Measurements from ENCODE around the gene ILK.

ILK gene

GRCh38 chr11:6630632-6631291, 27.2 kb downstream of the ILK start:
- in situ Hi-C loops (cut with HindIII; ENCODE audit: low sequenced_read_pairs): no loop called here
- DNase-seq (ENCODE audit: low read depth): no peak
- TF ChIP-seq CTCF (IDR thresholded peaks at IDR 0.05; ENCODE audit: low read depth, low read length, missing control alignments): no peak
- no peak overlapping the region for H3K4me3 ChIP-seq (ENCODE audit: low read depth, low read length)

GRCh38 chr11:6631361-6631890, 27.9 kb downstream of the ILK start:
- TF ChIP-seq CTCF (IDR thresholded peaks at IDR 0.05; ENCODE audit: low read depth, low read length, missing control alignments): no peak
- no peak overlapping the region for H3K4me3 ChIP-seq (ENCODE audit: low read depth, low read length)
- DNase-seq (ENCODE audit: low read depth): no peak
- in situ Hi-C loops (cut with HindIII; ENCODE audit: low sequenced_read_pairs): no loop called here

- in situ Hi-C loops (cut with HindIII; ENCODE audit: low sequenced_read_pairs): no loop called here
- H3K4me3 ChIP-seq (ENCODE audit: low read depth, low read length): no peak overlapping the region
- no peak for DNase-seq (ENCODE audit: low read depth)
- no peak for TF ChIP-seq CTCF (IDR thresholded peaks at IDR 0.05; ENCODE audit: low read depth, low read length, missing control alignments)
These were observed 28.8 kb downstream of the ILK start for GRCh38 chr11:6632116-6633073.

- TF ChIP-seq CTCF (IDR thresholded peaks at IDR 0.05; ENCODE audit: low read depth, low read length, missing control alignments): no peak
- no peak for DNase-seq (ENCODE audit: low read depth)
- no peak overlapping the region for H3K4me3 ChIP-seq (ENCODE audit: low read depth, low read length)
- in situ Hi-C loops (cut with HindIII; ENCODE audit: low sequenced_read_pairs): no loop called here
These were observed 30.1 kb downstream of the ILK start for GRCh38 chr11:6633422-6634408.

GRCh38 chr11:6634534-6634933, 31.0 kb downstream of the ILK start:
- H3K4me3 ChIP-seq (ENCODE audit: low read depth, low read length): no peak overlapping the region
- TF ChIP-seq CTCF (IDR thresholded peaks at IDR 0.05; ENCODE audit: low read depth, low read length, missing control alignments): no peak
- in situ Hi-C loops (cut with HindIII; ENCODE audit: low sequenced_read_pairs): no loop called here
- no peak for DNase-seq (ENCODE audit: low read depth)

All from astrocyte of the cerebellum (primary cell).